ENCODE data around the gene GSTA5.
"Not testable (repeated sequence)": the region's sequence is repeated elsewhere in the genome, so short reads cannot be mapped to it uniquely, and the experiment has no call there.

GRCh38 chr6:52825900-52826459 is 14.6 kb downstream of the GSTA5 start:
- TF ChIP-seq CTCF, EP300 (IDR thresholded peaks at IDR 0.05): not testable (repeated sequence)

All from ovary (tissue), 3 donors.